Tibial nerve (tissue), 4 donors: ENCODE data around the gene ACP3. TPM values are rescaled to one million over a fixed set of nuclear protein-coding genes. Genes with fewer than 3 reads are reported as not detected.

Source experiments
- DNase-seq, 2 donors: peaks; one replicate each; pipeline ENCODE4 v3.0.0-alpha.2; 2019; ENCODE audit warnings: low spot score in 2 of 2
- H3K27ac ChIP-seq, 4 donors: fragments of 200-600 bp; sonication (generic) in 3 of 4; one replicate each; pipeline ENCODE4 v1.5.1; 2017 to 2019; ENCODE audit warnings: mild to moderate bottlenecking in 1 of 4
- H3K27me3 ChIP-seq, 2 donors: fragments of 200-600 bp; sonication (generic) in 1 of 2; one replicate each; pipeline versions ENCODE4 v1.5.1 to v1.6.0; 2017 to 2019
- H3K36me3 ChIP-seq, 3 donors: fragments of 200-600 bp; sonication (generic); one replicate each; pipeline ENCODE4 v1.5.1; 2018 to 2019
- H3K4me1 ChIP-seq, 4 donors: fragments of 200-600 bp; sonication (generic) in 3 of 4; one replicate each; pipeline ENCODE4 v1.5.1; 2017 to 2019
- H3K4me3 ChIP-seq, 4 donors: fragments of 200-600 bp; sonication (generic) in 3 of 4; one replicate each; pipeline ENCODE4 v1.5.1; 2017 to 2019; ENCODE audit warnings: mild to moderate bottlenecking in 1 of 4, moderate library complexity in 1 of 4
- H3K9me3 ChIP-seq, 4 donors: fragments of 200-600 bp; sonication (generic) in 3 of 4; one replicate each; pipeline ENCODE4 v1.5.1; 2017 to 2019
- EP300 ChIP-seq, 2 donors: sonication (generic); formaldehyde crosslinking; IDR thresholded peaks; one replicate each; pipeline ENCODE4 v1.6.1; 2017; ENCODE audit warnings: antibody characterized with exemption in 2 of 2, mild to moderate bottlenecking in 1 of 2
- POLR2A ChIP-seq, 2 donors: fragments of 450-650 bp; IDR thresholded peaks; one replicate each; pipeline ENCODE4 v1.6.1; 2017; ENCODE audit warnings: antibody characterized with exemption in 2 of 2, mild to moderate bottlenecking in 2 of 2, moderate library complexity in 2 of 2
- WGBS, 2 donors: methylation state at CpG; one replicate each; pipeline ENCODE4 v1.1.5; 2018; 5-methylcytosine and 5-hydroxymethylcytosine counted together
- total RNA-seq, 4 donors: library from RNA; depleted of rRNA; stranded (reverse); fragments of >200 nt; gene quantifications; one replicate each; pipeline ENCODE4 v1.1.0, GENCODE V29; 2016
- TF ChIP-seq, protein P1 (sequence below), 5 experiments: fragments of 200-600 bp in 3 of 5; fragments of 450-650 bp in 2 of 5; sonication (generic) in 3 of 5; IDR thresholded peaks; one replicate each; pipeline ENCODE4 v1.5.1; 2016 to 2019; ENCODE audit warnings: antibody characterized with exemption in 5 of 5, mild to moderate bottlenecking in 3 of 5, moderate library complexity in 2 of 5

The ACP3 gene
- total RNA-seq, 4 donors from 2014 or later = 0.42 to 5.0 (median 3.3) TPM; not detected in 1

DNA sequence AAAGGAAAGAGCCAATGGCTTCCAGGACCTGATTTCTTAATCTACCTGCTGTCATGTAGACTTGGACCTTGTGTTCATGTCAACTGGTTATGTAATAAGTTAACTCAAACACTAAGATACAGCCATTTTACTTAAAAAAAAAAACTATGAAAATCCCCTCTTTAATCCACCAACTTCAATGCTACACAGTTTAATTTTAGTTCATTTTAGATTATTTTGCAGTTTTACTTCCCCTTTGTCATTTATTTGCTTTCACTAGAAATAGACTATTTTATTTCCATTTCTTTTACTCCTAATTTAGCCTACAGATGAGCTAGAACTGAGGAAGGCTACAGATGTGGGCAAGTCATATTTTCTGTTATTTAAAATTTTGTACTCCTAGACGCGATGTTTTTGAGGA lies 89.4 kb downstream of the ACP3 start:
- Histone ChIP-seq H3K9me3 (no peaks in the 10 kb centered on the region), H3K27me3 (no peaks in the 10 kb centered on the region), H3K4me1 (peaks cover 0 to 14% (median 0%) of the 10 kb centered on the region in 4 donors), H3K4me3 (no peak overlapping the region), H3K27ac (no peak overlapping the region), H3K36me3 (no peaks in the 10 kb centered on the region)
- 86 to 89% methylated on average over 2 of the region's 2 CpGs for WGBS, 2 donors
- no peak for DNase-seq
- TF ChIP-seq EP300 (IDR thresholded peaks at IDR 0.05) (no peak), POLR2A (IDR thresholded peaks at IDR 0.05) (no peak)
- TF ChIP-seq, protein P1, sequence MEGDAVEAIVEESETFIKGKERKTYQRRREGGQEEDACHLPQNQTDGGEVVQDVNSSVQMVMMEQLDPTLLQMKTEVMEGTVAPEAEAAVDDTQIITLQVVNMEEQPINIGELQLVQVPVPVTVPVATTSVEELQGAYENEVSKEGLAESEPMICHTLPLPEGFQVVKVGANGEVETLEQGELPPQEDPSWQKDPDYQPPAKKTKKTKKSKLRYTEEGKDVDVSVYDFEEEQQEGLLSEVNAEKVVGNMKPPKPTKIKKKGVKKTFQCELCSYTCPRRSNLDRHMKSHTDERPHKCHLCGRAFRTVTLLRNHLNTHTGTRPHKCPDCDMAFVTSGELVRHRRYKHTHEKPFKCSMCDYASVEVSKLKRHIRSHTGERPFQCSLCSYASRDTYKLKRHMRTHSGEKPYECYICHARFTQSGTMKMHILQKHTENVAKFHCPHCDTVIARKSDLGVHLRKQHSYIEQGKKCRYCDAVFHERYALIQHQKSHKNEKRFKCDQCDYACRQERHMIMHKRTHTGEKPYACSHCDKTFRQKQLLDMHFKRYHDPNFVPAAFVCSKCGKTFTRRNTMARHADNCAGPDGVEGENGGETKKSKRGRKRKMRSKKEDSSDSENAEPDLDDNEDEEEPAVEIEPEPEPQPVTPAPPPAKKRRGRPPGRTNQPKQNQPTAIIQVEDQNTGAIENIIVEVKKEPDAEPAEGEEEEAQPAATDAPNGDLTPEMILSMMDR (IDR thresholded peaks at IDR 0.05) = no peak

DNA sequence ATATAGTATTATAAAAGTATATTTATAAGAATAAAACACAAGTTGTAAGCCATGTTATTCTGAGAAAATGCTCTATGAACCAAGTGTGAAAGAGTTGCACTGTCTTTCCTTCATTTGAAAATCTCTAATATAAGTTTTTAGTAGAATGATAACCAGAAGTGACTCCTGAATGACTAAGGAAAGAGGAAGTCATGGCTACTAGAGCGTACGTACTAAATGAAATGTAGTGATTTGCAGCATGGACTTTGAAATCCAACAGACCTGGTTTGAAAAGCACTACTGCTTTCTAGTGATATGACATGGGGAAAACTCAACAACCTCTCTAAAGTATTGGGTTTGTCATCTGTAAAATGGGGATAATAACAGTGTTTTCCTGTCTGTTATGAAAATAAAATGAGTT lies 89.8 kb downstream of the ACP3 start:
- peaks cover 0 to 14% (median 0%) of the 10 kb centered on the region in 4 donors for H3K4me1 ChIP-seq
- H3K4me3 ChIP-seq = no peak overlapping the region
- H3K36me3 ChIP-seq = no peaks in the 10 kb centered on the region
- no peak for DNase-seq
- H3K9me3 ChIP-seq = no peaks in the 10 kb centered on the region
- no peak overlapping the region for H3K27ac ChIP-seq
- 81 to 85% methylated on average over 2 of the region's 2 CpGs for WGBS, 2 donors
- H3K27me3 ChIP-seq = no peaks in the 10 kb centered on the region
- no peak for TF ChIP-seq POLR2A (IDR thresholded peaks at IDR 0.05)
- no peak for TF ChIP-seq EP300 (IDR thresholded peaks at IDR 0.05)
- TF ChIP-seq, protein P1 (IDR thresholded peaks at IDR 0.05) = no peak

Other genes with a start within 250 kb of the ACP3 start
- gene DNAJC13, start 100.1 kb downstream of the ACP3 start, total RNA-seq = 10 to 100 TPM; 43.3 to 62.8 (median 56.0) TPM